ENCODE measurements around the gene FOXD1. TPM values are rescaled to one million over a fixed set of nuclear protein-coding genes. Genes with fewer than 3 reads are reported as not detected.

FOXD1 gene
- total RNA-seq, 1 experiment from 2014 or later: 7.8 TPM

DNA sequence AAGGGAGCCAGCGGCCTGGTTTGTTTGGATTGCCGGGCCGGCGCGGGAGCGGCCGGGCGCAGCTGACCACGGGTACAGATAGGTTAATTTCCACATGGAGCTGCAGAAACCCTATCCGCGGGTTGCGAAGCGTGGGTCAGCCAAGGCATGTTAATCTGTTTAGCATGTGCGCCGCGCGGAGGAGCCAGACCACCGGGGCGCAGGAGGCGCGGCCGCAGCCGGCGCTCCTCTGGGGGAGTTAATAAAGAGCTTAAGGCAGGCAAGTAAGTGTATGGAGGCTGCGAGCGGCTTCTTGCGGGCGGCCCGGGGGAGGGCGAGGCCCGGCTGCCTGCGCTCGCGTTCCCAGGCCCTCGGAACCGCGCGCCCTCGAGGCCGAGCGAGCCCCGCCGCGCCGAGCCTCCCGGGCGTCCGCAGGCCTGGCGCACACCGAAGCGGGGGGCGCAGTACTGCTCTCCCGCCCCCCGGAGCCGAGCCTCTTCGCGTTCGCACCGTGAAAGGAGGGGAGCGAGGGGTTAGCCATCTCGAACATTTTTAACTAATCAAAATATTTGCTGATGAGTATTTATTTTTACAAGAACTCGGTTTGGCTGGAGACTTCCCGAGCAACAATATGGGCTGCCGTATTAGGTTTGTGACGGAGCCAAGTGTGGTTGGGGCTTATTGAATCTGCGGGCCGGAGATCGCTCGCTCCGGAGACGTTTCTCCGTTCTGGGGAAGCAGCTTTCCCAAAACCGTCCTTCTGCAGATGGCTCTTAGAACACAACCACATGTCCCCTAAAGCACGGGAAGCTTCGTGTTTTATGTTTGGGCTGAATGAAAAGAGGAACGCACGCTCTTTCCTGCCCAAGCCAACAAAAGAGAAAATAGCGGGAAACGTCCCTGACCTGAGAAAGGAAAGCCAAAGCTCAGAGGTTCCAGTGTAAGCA, 28.8 kb downstream of the FOXD1 start:
- Mint-ChIP-seq H3K36me3 (ENCODE audit: insufficient read depth, unreplicated experiment) (no peaks in the 10 kb centered on the region), H3K27me3 (ENCODE audit: unreplicated experiment) (peaks cover 68% of the 10 kb centered on the region), H3K4me3 (ENCODE audit: low read depth, unreplicated experiment) (peak overlapping the region; percentile 74), H3K27ac (ENCODE audit: unreplicated experiment) (no peak overlapping the region), H3K4me1 (ENCODE audit: low read depth, unreplicated experiment) (peaks cover 6% of the 10 kb centered on the region), H3K9me3 (ENCODE audit: low read depth, unreplicated experiment) (no peaks in the 10 kb centered on the region)
- DNase-seq: no peak
- TF ChIP-seq, protein P1, sequence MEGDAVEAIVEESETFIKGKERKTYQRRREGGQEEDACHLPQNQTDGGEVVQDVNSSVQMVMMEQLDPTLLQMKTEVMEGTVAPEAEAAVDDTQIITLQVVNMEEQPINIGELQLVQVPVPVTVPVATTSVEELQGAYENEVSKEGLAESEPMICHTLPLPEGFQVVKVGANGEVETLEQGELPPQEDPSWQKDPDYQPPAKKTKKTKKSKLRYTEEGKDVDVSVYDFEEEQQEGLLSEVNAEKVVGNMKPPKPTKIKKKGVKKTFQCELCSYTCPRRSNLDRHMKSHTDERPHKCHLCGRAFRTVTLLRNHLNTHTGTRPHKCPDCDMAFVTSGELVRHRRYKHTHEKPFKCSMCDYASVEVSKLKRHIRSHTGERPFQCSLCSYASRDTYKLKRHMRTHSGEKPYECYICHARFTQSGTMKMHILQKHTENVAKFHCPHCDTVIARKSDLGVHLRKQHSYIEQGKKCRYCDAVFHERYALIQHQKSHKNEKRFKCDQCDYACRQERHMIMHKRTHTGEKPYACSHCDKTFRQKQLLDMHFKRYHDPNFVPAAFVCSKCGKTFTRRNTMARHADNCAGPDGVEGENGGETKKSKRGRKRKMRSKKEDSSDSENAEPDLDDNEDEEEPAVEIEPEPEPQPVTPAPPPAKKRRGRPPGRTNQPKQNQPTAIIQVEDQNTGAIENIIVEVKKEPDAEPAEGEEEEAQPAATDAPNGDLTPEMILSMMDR (IDR thresholded peaks at IDR 0.05; ENCODE audit: unreplicated experiment): no peak
- no TSS peak for BruUV-seq (replicated peaks)
- intact Hi-C loops (cut with micrococcal nuclease; ENCODE audit: unreplicated experiment): loop anchor here (5.0 kb wide), 1 partner anchor 373 kb away; no protein-coding TSS in a partner anchor
- CTCF ChIA-PET: interaction anchor here (1.3 kb wide), 1 partner anchor 32 kb away, joined by 3 read pairs; no protein-coding TSS in a partner anchor

DNA sequence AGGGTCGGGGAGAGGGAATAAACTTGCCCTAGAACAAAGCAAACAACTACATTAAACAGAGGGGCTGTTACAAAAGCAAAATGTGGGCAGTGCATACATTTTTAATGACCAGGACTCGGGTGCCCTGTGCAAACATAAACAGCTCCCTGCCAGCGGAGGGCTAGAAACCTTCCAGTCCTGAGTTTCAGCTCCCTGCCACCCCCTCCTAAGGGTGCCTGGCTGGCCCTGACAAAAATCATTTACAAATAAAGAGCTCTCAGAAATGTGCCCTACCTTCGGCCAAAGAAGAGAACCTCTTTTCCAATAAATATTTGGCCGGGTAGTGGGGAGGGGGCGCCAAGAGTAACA, 29.5 kb downstream of the FOXD1 start:
- Mint-ChIP-seq H3K27ac (ENCODE audit: unreplicated experiment) (no peak overlapping the region), H3K4me3 (ENCODE audit: low read depth, unreplicated experiment) (peak overlapping the region; percentile 74), H3K27me3 (ENCODE audit: unreplicated experiment) (peaks cover 68% of the 10 kb centered on the region), H3K9me3 (ENCODE audit: low read depth, unreplicated experiment) (no peaks in the 10 kb centered on the region), H3K4me1 (ENCODE audit: low read depth, unreplicated experiment) (no peaks in the 10 kb centered on the region), H3K36me3 (ENCODE audit: insufficient read depth, unreplicated experiment) (no peaks in the 10 kb centered on the region)
- no TSS peak for BruUV-seq (replicated peaks)
- CTCF ChIA-PET: interaction anchor here (1.3 kb wide), 1 partner anchor 32 kb away, joined by 3 read pairs; no protein-coding TSS in a partner anchor
- TF ChIP-seq, protein P1 (IDR thresholded peaks at IDR 0.05; ENCODE audit: unreplicated experiment): no peak
- no peak for DNase-seq
- intact Hi-C loops (cut with micrococcal nuclease; ENCODE audit: unreplicated experiment): no loop called here

DNA sequence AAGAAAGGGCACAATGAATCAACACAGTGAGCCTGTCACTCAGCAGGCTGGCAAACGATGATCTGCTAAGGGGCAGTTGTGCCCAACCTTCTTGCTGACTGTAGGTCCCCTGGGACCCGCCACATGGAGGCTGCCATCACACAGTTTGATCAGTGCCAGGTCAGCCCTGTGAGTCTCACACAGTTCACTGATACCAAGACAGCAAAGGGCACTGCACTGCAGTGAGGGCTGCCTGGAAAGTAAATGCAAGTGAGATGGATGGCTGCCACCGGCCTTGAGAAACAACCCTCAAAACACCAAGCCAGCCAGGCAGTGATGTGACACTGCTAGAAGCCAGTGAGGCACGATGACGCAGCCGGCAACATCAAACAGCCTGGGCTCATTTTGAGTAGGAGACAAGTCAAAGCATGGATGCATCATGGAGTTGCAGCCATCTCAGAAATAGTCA, 30.3 kb downstream of the FOXD1 start:
- no TSS peak for BruUV-seq (replicated peaks)
- no peaks in the 10 kb centered on the region for H3K9me3 Mint-ChIP-seq (ENCODE audit: low read depth, unreplicated experiment)
- intact Hi-C loops (cut with micrococcal nuclease; ENCODE audit: unreplicated experiment): no loop called here
- H3K27me3 Mint-ChIP-seq (ENCODE audit: unreplicated experiment): peaks cover 68% of the 10 kb centered on the region
- peaks cover 7% of the 10 kb centered on the region for H3K4me1 Mint-ChIP-seq (ENCODE audit: low read depth, unreplicated experiment)
- H3K27ac Mint-ChIP-seq (ENCODE audit: unreplicated experiment): no peak overlapping the region
- no peak for DNase-seq
- CTCF ChIA-PET: no interaction called here
- no peaks in the 10 kb centered on the region for H3K36me3 Mint-ChIP-seq (ENCODE audit: insufficient read depth, unreplicated experiment)
- TF ChIP-seq, protein P1 (IDR thresholded peaks at IDR 0.05; ENCODE audit: unreplicated experiment): no peak
- no peak overlapping the region for H3K4me3 Mint-ChIP-seq (ENCODE audit: low read depth, unreplicated experiment)

DNA sequence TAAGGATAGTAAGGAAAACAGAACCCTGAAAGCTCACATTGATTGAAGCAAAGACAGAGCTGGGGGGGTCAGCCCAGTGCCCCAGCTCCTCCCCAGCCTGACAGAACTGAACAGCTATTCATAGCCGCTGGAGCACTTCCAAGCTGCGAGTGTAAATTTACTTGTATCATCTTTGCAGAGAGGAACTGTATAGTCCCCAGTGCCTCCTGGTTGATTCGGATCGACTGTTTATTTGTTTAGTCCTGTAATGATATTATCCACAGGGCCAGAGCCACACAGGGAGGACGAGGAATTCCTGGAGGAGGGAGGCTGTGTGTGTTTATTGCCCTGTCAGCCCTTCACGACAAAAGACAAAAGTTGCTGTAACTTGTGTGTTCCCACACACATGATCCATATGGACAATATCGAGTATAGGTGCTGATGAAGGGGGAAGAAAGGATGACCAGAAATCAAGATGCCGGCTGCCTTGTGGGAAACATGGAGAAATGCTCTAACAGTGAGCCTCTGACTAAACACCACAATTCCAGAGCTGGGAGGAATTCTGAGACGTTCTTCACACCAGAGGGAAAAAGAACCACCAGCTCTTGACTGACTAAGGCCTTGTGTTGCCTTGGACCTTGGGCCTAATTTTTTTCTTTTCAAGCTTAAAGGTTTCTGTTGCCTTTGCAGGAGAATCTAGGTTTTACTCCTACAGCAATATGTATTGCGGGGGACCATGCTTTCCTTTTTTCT, 31.1 kb downstream of the FOXD1 start:
- DNase-seq: no peak
- CTCF ChIA-PET: no interaction called here
- Mint-ChIP-seq H3K9me3 (ENCODE audit: low read depth, unreplicated experiment) (no peaks in the 10 kb centered on the region), H3K36me3 (ENCODE audit: insufficient read depth, unreplicated experiment) (peaks cover 2% of the 10 kb centered on the region), H3K27me3 (ENCODE audit: unreplicated experiment) (peaks cover 62% of the 10 kb centered on the region), H3K4me3 (ENCODE audit: low read depth, unreplicated experiment) (no peak overlapping the region), H3K4me1 (ENCODE audit: low read depth, unreplicated experiment) (peaks cover 15% of the 10 kb centered on the region), H3K27ac (ENCODE audit: unreplicated experiment) (no peak overlapping the region)
- intact Hi-C loops (cut with micrococcal nuclease; ENCODE audit: unreplicated experiment): no loop called here
- TF ChIP-seq, protein P1 (IDR thresholded peaks at IDR 0.05; ENCODE audit: unreplicated experiment): no peak
- no TSS peak for BruUV-seq (replicated peaks)

Data from Calu3 (cell line).